Measurements from ENCODE around the gene TGIF2LX.
"Not testable (repeated sequence)": the region's sequence is repeated elsewhere in the genome, so short reads cannot be mapped to it uniquely, and the experiment has no call there.

TGIF2LX gene

DNA sequence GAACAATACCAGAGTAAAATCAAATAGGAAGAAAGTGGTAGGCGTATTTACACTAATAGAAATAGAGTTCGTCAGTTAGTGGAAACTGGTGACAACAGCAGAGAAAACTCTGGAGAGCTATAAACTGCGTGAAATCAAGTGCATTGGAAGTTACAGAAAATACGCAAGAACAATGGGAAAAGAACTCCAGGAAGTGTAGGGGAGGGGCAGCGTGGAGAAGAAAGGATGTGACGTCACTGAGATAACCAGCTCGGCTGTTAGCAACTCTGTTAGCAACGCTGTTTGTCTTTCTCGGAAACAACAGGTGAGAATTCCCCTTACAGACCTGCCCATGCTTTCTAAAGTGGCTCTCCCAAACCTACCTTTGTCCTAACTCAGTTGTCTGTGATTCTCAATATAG, at the start of gene TGIF2LX:
TGIF2LX (plus strand) TSS at position 244 of the 400 bp plus-strand sequence. CDS start 178 bp downstream, outside the sequence.
- DNase-seq = not testable (repeated sequence)

DNA sequence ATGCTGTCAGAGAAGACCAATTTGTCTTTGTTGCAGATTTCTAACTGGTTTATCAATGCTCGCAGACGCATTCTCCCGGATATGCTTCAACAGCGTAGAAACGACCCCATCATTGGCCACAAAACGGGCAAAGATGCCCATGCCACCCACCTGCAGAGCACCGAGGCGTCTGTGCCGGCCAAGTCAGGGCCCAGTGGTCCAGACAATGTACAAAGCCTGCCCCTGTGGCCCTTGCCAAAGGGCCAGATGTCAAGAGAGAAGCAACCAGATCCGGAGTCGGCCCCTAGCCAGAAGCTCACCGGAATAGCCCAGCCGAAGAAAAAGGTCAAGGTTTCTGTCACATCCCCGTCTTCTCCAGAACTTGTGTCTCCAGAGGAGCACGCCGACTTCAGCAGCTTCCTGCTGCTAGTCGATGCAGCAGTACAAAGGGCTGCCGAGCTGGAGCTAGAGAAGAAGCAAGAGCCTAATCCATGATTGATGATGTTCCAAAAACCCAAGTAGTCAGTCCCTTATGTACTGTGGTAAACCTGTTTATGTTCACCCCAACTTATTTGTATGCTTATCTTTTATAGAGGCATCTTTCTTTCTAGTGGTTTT, 728 bp downstream of the TGIF2LX start:
- not testable (repeated sequence) for DNase-seq

DNA sequence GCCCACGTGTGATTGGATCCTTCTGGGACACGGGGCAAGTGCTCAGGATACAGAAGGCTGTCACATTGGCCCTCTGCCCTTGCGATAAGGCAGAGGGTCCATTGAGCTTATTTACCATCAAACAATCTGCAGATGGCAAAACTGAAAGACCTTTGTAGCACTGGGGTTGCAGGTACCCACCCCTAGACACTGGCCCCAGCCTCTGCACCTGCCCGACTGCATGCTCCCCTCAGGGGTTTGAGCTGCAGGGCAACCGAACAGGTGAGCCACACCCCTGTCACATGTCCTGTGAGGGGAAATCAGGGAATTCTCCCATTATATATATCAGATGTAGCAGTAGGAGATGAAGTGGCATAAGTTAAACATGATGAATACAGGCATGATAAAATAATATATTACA, 21.4 kb downstream of the TGIF2LX start:
- DNase-seq = not testable (repeated sequence)

DNA sequence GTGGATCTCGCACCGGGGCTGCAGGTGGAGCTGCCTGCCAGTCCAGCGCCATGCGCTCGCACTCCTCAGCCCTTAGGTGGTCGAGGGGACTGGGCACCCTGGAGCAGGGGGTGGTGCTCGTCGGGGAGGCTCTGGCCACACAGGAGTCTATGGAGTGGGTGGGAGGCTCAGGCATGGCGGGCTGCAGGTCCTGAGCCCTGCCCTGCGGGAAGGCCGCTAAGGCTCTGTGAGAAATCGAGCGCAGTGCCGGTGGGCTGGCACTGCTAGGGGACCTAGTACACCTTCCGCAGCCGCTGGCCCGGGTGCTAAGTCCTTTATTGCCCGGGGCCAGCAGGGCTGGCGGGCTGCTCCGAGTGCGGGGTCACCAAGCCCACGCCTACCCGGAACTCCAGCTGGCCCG, 43.9 kb downstream of the TGIF2LX start:
- not testable (repeated sequence) for DNase-seq

Data from HCEC 1CT (cell line).